ENCODE results near the gene CDC45.

DNA sequence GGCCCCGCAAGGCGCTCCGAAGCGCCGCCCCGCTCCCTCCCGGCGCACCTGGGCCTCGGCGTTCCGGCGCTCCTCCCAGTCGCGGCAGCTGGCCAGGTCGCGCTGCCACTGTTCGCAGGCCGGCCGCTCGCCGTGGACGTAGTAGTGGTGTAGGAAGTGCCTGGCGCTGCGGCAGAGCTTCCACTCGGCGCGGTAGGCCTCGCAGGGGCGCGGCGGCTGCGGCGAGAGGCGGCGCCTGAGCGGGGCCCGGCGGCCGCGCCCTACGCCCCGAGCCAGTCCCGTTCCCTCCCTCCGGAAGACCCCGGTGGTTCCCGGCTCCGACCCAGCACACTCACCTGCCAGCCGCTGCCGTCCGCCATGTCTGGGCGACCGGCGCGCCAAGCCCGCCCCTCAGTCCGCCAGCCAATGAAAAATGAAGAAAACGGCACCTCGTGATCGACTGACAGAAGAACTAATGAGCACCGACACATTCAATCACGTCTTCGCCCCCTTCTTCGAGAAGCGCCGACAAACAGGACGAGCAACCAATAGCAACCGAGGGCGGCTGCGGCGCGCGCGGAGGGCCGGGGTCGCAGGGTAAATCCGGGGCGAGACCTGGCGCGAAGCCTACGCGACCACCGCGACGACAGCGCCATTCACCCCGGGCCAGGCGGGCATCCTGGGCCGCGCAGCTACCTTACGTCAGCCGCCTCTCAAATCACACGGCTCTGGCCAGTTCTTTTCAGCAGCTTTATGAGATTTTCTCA, 32.2 kb upstream of the CDC45 start, which contains the start of gene C22orf39:
- TF ChIP-seq, protein P1, sequence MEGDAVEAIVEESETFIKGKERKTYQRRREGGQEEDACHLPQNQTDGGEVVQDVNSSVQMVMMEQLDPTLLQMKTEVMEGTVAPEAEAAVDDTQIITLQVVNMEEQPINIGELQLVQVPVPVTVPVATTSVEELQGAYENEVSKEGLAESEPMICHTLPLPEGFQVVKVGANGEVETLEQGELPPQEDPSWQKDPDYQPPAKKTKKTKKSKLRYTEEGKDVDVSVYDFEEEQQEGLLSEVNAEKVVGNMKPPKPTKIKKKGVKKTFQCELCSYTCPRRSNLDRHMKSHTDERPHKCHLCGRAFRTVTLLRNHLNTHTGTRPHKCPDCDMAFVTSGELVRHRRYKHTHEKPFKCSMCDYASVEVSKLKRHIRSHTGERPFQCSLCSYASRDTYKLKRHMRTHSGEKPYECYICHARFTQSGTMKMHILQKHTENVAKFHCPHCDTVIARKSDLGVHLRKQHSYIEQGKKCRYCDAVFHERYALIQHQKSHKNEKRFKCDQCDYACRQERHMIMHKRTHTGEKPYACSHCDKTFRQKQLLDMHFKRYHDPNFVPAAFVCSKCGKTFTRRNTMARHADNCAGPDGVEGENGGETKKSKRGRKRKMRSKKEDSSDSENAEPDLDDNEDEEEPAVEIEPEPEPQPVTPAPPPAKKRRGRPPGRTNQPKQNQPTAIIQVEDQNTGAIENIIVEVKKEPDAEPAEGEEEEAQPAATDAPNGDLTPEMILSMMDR (conservative IDR thresholded peaks at IDR 0.05): no peak
- no peak for TF ChIP-seq EZH2 (IDR thresholded peaks at IDR 0.05; ENCODE audit: low read depth)
